H1 (cell line): Measurements from ENCODE around the gene MRPL11. TPM values are rescaled to one million over a fixed set of nuclear protein-coding genes. Genes with fewer than 3 reads are reported as not detected.

Experiments
- CTCF ChIA-PET: fragments of 300-600 bp; sonication (Branson Sonifier 250); formaldehyde crosslinking; loops from one replicate; lab custom pipeline; 2021; ENCODE audit not compliant: partially characterized antibody; lab: Charles Lee
- POLR2A ChIA-PET: fragments of 300-600 bp; sonication (Branson Sonifier 250); formaldehyde crosslinking; loops from one replicate; lab custom pipeline; 2021; ENCODE audit warnings: inconsistent platforms; ENCODE audit not compliant: partially characterized antibody; lab: Charles Lee
- DNase-seq, 2 experiments: peaks; one replicate each; pipeline versions ENCODE4 v3.0.0 to v3.0.0-alpha.2; 2010 to 2022; ENCODE audit warnings: low spot score in 2 of 2, low read depth in 1 of 2, mixed read lengths in 1 of 2
- FAIRE-seq: peaks from 2 replicates; lab custom pipeline; 2011; peaks lifted over from hg19 to GRCh38; lab: Jason Lieb, UNC
- H2AFZ ChIP-seq: 2 replicates; pipeline ENCODE4 v1.8.1; 2012; ENCODE audit warnings: low read length, inconsistent platforms
- H2AK5ac ChIP-seq: 2 replicates; pipeline ENCODE4 v1.6.1; 2013; ENCODE audit warnings: low read depth, low read length
- H2BK120ac ChIP-seq: replicated peaks from 2 replicates; pipeline ENCODE3; 2013; ENCODE audit warnings: low read depth, low read length, inconsistent platforms
- H2BK12ac ChIP-seq: 2 replicates; pipeline ENCODE4 v1.6.1; 2013; ENCODE audit warnings: low read depth, low read length
- H2BK15ac ChIP-seq: 2 replicates; pipeline ENCODE4 v1.6.1; 2013; ENCODE audit warnings: low read length
- H2BK20ac ChIP-seq: 2 replicates; pipeline ENCODE4 v1.6.1; 2013; ENCODE audit warnings: low read length
- H2BK5ac ChIP-seq: 2 replicates; pipeline ENCODE4 v1.6.1; 2013; ENCODE audit warnings: low read depth, low read length
- H3K14ac ChIP-seq: 2 replicates; pipeline ENCODE4 v1.6.1; 2013; ENCODE audit warnings: inconsistent platforms; ENCODE audit not compliant: insufficient read length
- H3K18ac ChIP-seq: 2 replicates; pipeline ENCODE4 v1.6.1; 2013; ENCODE audit warnings: low read length; ENCODE audit errors: extremely low read depth
- H3K23ac ChIP-seq: 2 replicates; pipeline ENCODE4 v1.6.1; 2013; ENCODE audit warnings: inconsistent platforms; ENCODE audit not compliant: insufficient read length
- H3K23me2 ChIP-seq: 2 replicates; pipeline ENCODE4 v1.6.1; 2013; ENCODE audit warnings: low read depth, low read length
- H3K27ac ChIP-seq: 2 replicates; pipeline ENCODE4 v1.6.1; 2011; ENCODE audit warnings: low read depth, low read length, inconsistent platforms
- H3K27me3 ChIP-seq, 4 experiments: replicated peaks in 1 of 4; 1 replicate in 1 of 4; 2 replicates in 3 of 4; pipeline versions ENCODE4 v1.6.1 to v1.8.1; 2011 to 2013; ENCODE audit warnings: low read length in 3 of 4, mild to moderate bottlenecking in 3 of 4, inconsistent platforms in 2 of 4, mixed read lengths in 2 of 4, moderate library complexity in 1 of 4; ENCODE audit not compliant: control insufficient read depth in 3 of 4, insufficient read depth in 3 of 4; ENCODE audit errors: extremely low read depth in 1 of 4
- H3K36me3 ChIP-seq, 4 experiments: 2 replicates each; pipeline versions ENCODE4 v1.6.1 to v1.8.1; 2011 to 2013; ENCODE audit warnings: mild to moderate bottlenecking in 4 of 4, low read length in 3 of 4, moderate library complexity in 2 of 4, control low read depth in 1 of 4, inconsistent platforms in 1 of 4; ENCODE audit not compliant: insufficient read depth in 4 of 4, control insufficient read depth in 2 of 4
- H3K4ac ChIP-seq: replicated peaks from 2 replicates; pipeline ENCODE3; 2013; ENCODE audit warnings: low read length, low read depth, mixed read lengths, inconsistent platforms; ENCODE audit not compliant: insufficient read length
- H3K4me1 ChIP-seq, 4 experiments: replicated peaks in 1 of 4; 1 replicate in 1 of 4; 2 replicates in 3 of 4; pipeline versions ENCODE4 v1.6.1 to v1.8.1; 2011 to 2013; ENCODE audit warnings: low read length in 3 of 4, inconsistent platforms in 2 of 4, mixed read lengths in 1 of 4; ENCODE audit not compliant: insufficient read depth in 4 of 4, control insufficient read depth in 3 of 4
- H3K4me2 ChIP-seq, 2 experiments: 2 replicates each; pipeline versions ENCODE4 v1.6.1 to v1.8.1; 2011 to 2013; ENCODE audit warnings: low read depth in 2 of 2, low read length in 2 of 2, control low read depth in 1 of 2, inconsistent platforms in 1 of 2, mild to moderate bottlenecking in 1 of 2; ENCODE audit not compliant: insufficient read depth in 1 of 2
- H3K4me3 ChIP-seq, 4 experiments: fragments of 200-600, 300-600 bp in 1 of 4; sonication (generic), shearing (Covaris generic), sonication (Bioruptor Twin) in 1 of 4; 2 replicates each; pipeline versions ENCODE4 v1.5.1 to v1.8.1; 2011 to 2016; ENCODE audit warnings: low read length in 4 of 4, low read depth in 3 of 4, control low read depth in 2 of 4, inconsistent platforms in 2 of 4, mild to moderate bottlenecking in 2 of 4, mixed read lengths in 1 of 4, moderate library complexity in 1 of 4; ENCODE audit not compliant: insufficient read depth in 2 of 4; ENCODE audit errors: extremely low read depth in 1 of 4
- H3K56ac ChIP-seq: replicated peaks from 2 replicates; pipeline ENCODE3; 2013; ENCODE audit warnings: low read depth, mild to moderate bottlenecking, mixed read lengths, low read length, inconsistent platforms; ENCODE audit not compliant: insufficient read length
- H3K79me1 ChIP-seq: 2 replicates; pipeline ENCODE4 v1.6.1; 2013; ENCODE audit warnings: low read depth, low read length, control low read depth
- H3K79me2 ChIP-seq, 2 experiments: 2 replicates each; pipeline versions ENCODE4 v1.6.1 to v1.8.1; 2012 to 2013; ENCODE audit warnings: low read length in 2 of 2, mild to moderate bottlenecking in 2 of 2, inconsistent platforms in 1 of 2; ENCODE audit not compliant: insufficient read depth in 2 of 2, control insufficient read depth in 1 of 2
- H3K9ac ChIP-seq, 4 experiments: replicated peaks in 1 of 4; 1 replicate in 1 of 4; 2 replicates in 3 of 4; pipeline versions ENCODE4 v1.6.1 to v1.8.1; 2011 to 2013; ENCODE audit warnings: low read depth in 3 of 4, low read length in 3 of 4, control low read depth in 2 of 4, mild to moderate bottlenecking in 2 of 4, moderate library complexity in 2 of 4, inconsistent platforms in 1 of 4; ENCODE audit errors: extremely low read depth in 1 of 4
- H3K9me3 ChIP-seq, 2 experiments: 2 replicates each; pipeline versions ENCODE4 v1.6.1 to v1.8.1; 2012 to 2013; ENCODE audit warnings: mild to moderate bottlenecking in 2 of 2, moderate library complexity in 2 of 2, control low read depth in 1 of 2, inconsistent platforms in 1 of 2, low read depth in 1 of 2, low read length in 1 of 2, mixed read lengths in 1 of 2; ENCODE audit not compliant: insufficient read depth in 2 of 2
- H4K20me1 ChIP-seq, 2 experiments: replicated peaks in 1 of 2; 2 replicates each; pipeline versions ENCODE3 to v1.8.1; 2011 to 2013; ENCODE audit warnings: inconsistent platforms in 2 of 2, low read length in 2 of 2, mild to moderate bottlenecking in 1 of 2; ENCODE audit not compliant: insufficient read depth in 2 of 2, control insufficient read depth in 1 of 2
- H4K5ac ChIP-seq: 2 replicates; pipeline ENCODE4 v1.6.1; 2013; ENCODE audit warnings: low read length, low read depth, mixed read lengths, inconsistent platforms; ENCODE audit not compliant: insufficient read length
- H4K8ac ChIP-seq: 2 replicates; pipeline ENCODE4 v1.8.0; 2013; ENCODE audit warnings: mild to moderate bottlenecking, moderate library complexity, low read length, inconsistent platforms; ENCODE audit not compliant: insufficient read depth; ENCODE audit errors: extremely low read depth
- H4K91ac ChIP-seq: replicated peaks from 2 replicates; pipeline ENCODE3; 2013; ENCODE audit warnings: low read length, mixed read lengths, inconsistent platforms; ENCODE audit not compliant: insufficient read length
- GABPA ChIP-seq: IDR thresholded peaks from 2 replicates; pipeline ENCODE4 v1.6.1; 2011; ENCODE audit warnings: mild to moderate bottlenecking, low read length, moderate library complexity, borderline replicate concordance; ENCODE audit not compliant: insufficient read depth
- MAX ChIP-seq: IDR thresholded peaks from 2 replicates; pipeline ENCODE4 v1.6.1; 2012; ENCODE audit warnings: inconsistent platforms
- POU5F1 ChIP-seq: IDR thresholded peaks from 2 replicates; pipeline ENCODE4 v1.6.1; 2011; ENCODE audit warnings: low read depth, mild to moderate bottlenecking, low read length, moderate library complexity
- RXRA ChIP-seq: IDR thresholded peaks from 2 replicates; pipeline ENCODE4 v1.6.1; 2011; ENCODE audit warnings: low read depth, mild to moderate bottlenecking, low read length, moderate library complexity; ENCODE audit not compliant: insufficient read depth
- SP2 ChIP-seq: IDR thresholded peaks from 2 replicates; pipeline ENCODE4 v1.6.1; 2012; ENCODE audit warnings: mild to moderate bottlenecking, low read length, inconsistent platforms
- WGBS, 2 experiments: shearing (Covaris generic) in 1 of 2; methylation state at CpG; one replicate each; pipeline versions ENCODE4 v1.1.6 to v1.1.7; 2013 to 2015; ENCODE audit warnings: low lambda C conversion rate in 2 of 2, mixed read lengths in 2 of 2, inconsistent platforms in 1 of 2, low coverage in 1 of 2, missing lambda C conversion rate in 1 of 2; ENCODE audit not compliant: insufficient replicate concordance in 2 of 2, insufficient coverage in 1 of 2, insufficient read length in 1 of 2; ENCODE audit errors: extremely low coverage in 1 of 2, missing lambda C conversion rate in 1 of 2; 5-methylcytosine and 5-hydroxymethylcytosine counted together
- polyA plus RNA-seq, 7 experiments: library from polyadenylated mRNA; depleted of rRNA in 3 of 7; stranded (reverse) in 5 of 7; unstranded in 2 of 7; fragments of >200 nt in 5 of 7; fragments of 200-250 nt in 2 of 7; gene quantifications; 1 replicate in 5 of 7; 2 replicates in 1 of 7; 4 replicates in 1 of 7; pipeline versions ENCODE4 v1.2.1 to v1.2.3, GENCODE V29; 2011 to 2013; ENCODE audit warnings: missing spikeins in 2 of 7, mixed read lengths in 2 of 7
- total RNA-seq: library from RNA; stranded (reverse); fragmentation: NEBNext Ultra II Directional; extraction: Animal tissue kit (Norgen Biotek cat#: 25700); gene quantifications from 2 replicates; pipeline ENCODE4 v1.2.1, GENCODE V29; 2021
- TF ChIP-seq, protein P1 (sequence below): IDR thresholded peaks from 2 replicates; pipeline ENCODE4 v1.6.1; 2012; ENCODE audit warnings: low read length, inconsistent platforms

MRPL11 gene
- total and polyA plus RNA-seq, 2 of the 8 experiments (the other 6 are each of a cell fraction or from before 2014, with no cell fraction given) = 105 to 141 TPM

DNA sequence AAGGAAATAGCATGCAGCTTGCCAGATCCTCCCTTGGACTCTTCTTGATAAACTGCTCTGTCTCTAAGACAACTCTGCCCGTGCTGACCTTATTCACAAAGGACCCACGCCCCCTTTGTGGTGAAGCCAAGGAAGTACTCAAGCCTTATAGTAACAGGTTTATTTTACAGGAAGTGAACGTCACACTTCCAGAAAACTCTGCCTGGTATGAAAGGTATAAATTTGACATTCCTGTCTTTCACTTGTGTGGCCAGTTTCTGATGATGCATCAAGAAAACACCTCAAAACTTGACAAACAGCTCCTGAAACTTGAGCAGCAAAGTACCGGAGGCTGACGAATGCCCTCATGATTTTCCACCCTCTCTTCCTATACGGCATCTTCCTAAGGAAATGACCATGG lies 15.6 kb upstream of the MRPL11 start:
- 75% methylated on average over 6 of the region's 6 CpGs; no CpG with 5 or more reads in 1 of the 2 experiments for WGBS, 2 experiments

More for the DNA sequence above, 15.6 kb upstream of the MRPL11 start:
- FAIRE-seq (no peak), DNase-seq (no peak)
- Histone ChIP-seq H4K20me1 (no peaks in the 10 kb centered on the region), H3K18ac (no peak overlapping the region), H3K56ac (no peak overlapping the region), H2BK15ac (no peak overlapping the region), H2BK12ac (no peak overlapping the region), H2AK5ac (no peak overlapping the region), H3K9ac (no peak overlapping the region), H4K5ac (no peak overlapping the region), H3K4me1 (no peaks in the 10 kb centered on the region), H3K23ac (no peak overlapping the region), H2AFZ (no peak overlapping the region), H3K79me1 (no peaks in the 10 kb centered on the region), H3K4ac (no peak overlapping the region), H3K14ac (no peak overlapping the region), H3K4me2 (no peak overlapping the region), H4K8ac (no peak overlapping the region), H3K4me3 (no peak overlapping the region), H4K91ac (no peak overlapping the region), H3K79me2 (no peaks in the 10 kb centered on the region), H3K27ac (no peak overlapping the region), H3K9me3 (peaks cover 0 to 4% of the 10 kb centered on the region in 2 experiments; a peak in 1 of 4 replicates), H3K36me3 (no peaks in the 10 kb centered on the region), H3K27me3 (no peaks in the 10 kb centered on the region; a peak in 1 of 7 replicates), H2BK120ac (no peak overlapping the region), H2BK5ac (no peak overlapping the region), H3K23me2 (no peaks in the 10 kb centered on the region), H2BK20ac (no peak overlapping the region)
- ChIA-PET CTCF (interaction anchor here (1.1 to 2.3 kb wide), 6 partner anchors 10 to 68 kb away, joined by 3 to 8 read pairs (median 6); partner anchors contain the start of gene MRPL11), POLR2A (interaction anchor here (0.8 to 1.6 kb wide), 2 partner anchors 11 to 16 kb away, joined by 3 to 6 read pairs; partner anchors contain the start of gene MRPL11)
- TF ChIP-seq POU5F1 (no peak), RXRA (no peak), GABPA (no peak), SP2 (no peak), MAX (no peak)
- TF ChIP-seq, protein P1, sequence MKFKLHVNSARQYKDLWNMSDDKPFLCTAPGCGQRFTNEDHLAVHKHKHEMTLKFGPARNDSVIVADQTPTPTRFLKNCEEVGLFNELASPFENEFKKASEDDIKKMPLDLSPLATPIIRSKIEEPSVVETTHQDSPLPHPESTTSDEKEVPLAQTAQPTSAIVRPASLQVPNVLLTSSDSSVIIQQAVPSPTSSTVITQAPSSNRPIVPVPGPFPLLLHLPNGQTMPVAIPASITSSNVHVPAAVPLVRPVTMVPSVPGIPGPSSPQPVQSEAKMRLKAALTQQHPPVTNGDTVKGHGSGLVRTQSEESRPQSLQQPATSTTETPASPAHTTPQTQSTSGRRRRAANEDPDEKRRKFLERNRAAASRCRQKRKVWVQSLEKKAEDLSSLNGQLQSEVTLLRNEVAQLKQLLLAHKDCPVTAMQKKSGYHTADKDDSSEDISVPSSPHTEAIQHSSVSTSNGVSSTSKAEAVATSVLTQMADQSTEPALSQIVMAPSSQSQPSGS = no peak
